Adrenal gland (tissue), 19 donors: ENCODE results near the gene IL18R1. TPM values are rescaled to one million over a fixed set of nuclear protein-coding genes. Genes with fewer than 3 reads are reported as not detected.

ENCODE experiments used
- DNase-seq, 7 donors: peaks; one replicate each; pipeline ENCODE4 v3.0.0-alpha.2; 2019 to 2020
- H3K27ac ChIP-seq, 5 donors: fragments of 200-600 bp; sonication (generic) in 4 of 5; 1 replicate in 3 of 5; 2 replicates in 2 of 5; pipeline versions ENCODE4 v1.5.1 to v1.8.0; 2016 to 2020; ENCODE audit warnings: mild to moderate bottlenecking in 1 of 5
- H3K27me3 ChIP-seq: fragments of 200-600 bp; 2 replicates; pipeline ENCODE4 v1.8.0; 2021
- H3K36me3 ChIP-seq, 2 donors: fragments of 200-600 bp; replicated peaks in 1 of 2; 1 replicate in 1 of 2; 2 replicates in 1 of 2; pipeline versions ENCODE4 v1.5.1 to v1.8.0; 2018 to 2022
- H3K4me1 ChIP-seq, 2 donors: fragments of 200-600 bp; replicated peaks in 1 of 2; 1 replicate in 1 of 2; 2 replicates in 1 of 2; pipeline versions ENCODE4 v1.5.1 to v1.8.0; 2018 to 2021
- H3K4me3 ChIP-seq, 4 donors: fragments of 200-600 bp; sonication (generic) in 3 of 4; one replicate each; pipeline ENCODE4 v1.5.1; 2016 to 2018
- H3K9me3 ChIP-seq, 3 donors: fragments of 200-600 bp; sonication (generic) in 1 of 3; replicated peaks in 1 of 3; 1 replicate in 2 of 3; 2 replicates in 1 of 3; pipeline versions ENCODE4 v1.5.1 to v1.8.0; 2016 to 2021
- POLR2A ChIP-seq, 2 donors: fragments of 450-650 bp; IDR thresholded peaks; one replicate each; pipeline ENCODE4 v1.6.1; 2017; ENCODE audit warnings: antibody characterized with exemption in 2 of 2, mild to moderate bottlenecking in 2 of 2, moderate library complexity in 1 of 2
- WGBS, 4 donors: extraction: QIAGEN DNeasy Blood & Tissue Kit in 2 of 4; methylation state at CpG; one replicate each; pipeline versions ENCODE4 v1.1.5 to v1.1.7; 2013 to 2017; 5-methylcytosine and 5-hydroxymethylcytosine counted together
- intact Hi-C, 2 donors: fragments of 100-400 bp; cut with DNase I; formaldehyde crosslinking; loops; one replicate each; pipeline versions ENCODE4 v1.14.1 to v1.15.0; 2022 to 2023
- long read RNA-seq, 10 donors: library from polyadenylated mRNA in 3 of 10; unstranded in 2 of 10; stranded (forward) in 1 of 10; transcript quantifications; one replicate each; pipeline ENCODE4 v2.0.0 and lab custom pipeline, GENCODE V29; 2021 to 2026
- polyA plus RNA-seq, 3 donors: library from polyadenylated mRNA; stranded (reverse); fragments of 200-250 nt in 2 of 3; fragments of 350-450 nt in 1 of 3; fragmentation: Illumina TruSeq in 1 of 3; extraction: RNeasy Lipid Tissue Mini Kit (QIAGEN cat#74804) in 1 of 3; gene quantifications; one replicate each; pipeline ENCODE4 v1.2.3, GENCODE V29; 2013 to 2014
- total RNA-seq, 9 donors: library from RNA; depleted of rRNA in 4 of 9; stranded (reverse); fragments of >200 nt in 4 of 9; fragments of 120-200 nt in 1 of 9; fragmentation: NEBNext Ultra II Directional in 1 of 9; extraction: Animal tissue kit (Norgen Biotek cat#: 25700) in 1 of 9; gene quantifications; one replicate each; pipeline versions ENCODE4 v1.1.0 to v1.2.4, GENCODE V29; 2013 to 2023
- TF ChIP-seq, protein P1 (sequence below), 6 experiments: fragments of 450-650 bp in 4 of 6; fragments of 200-600 bp in 2 of 6; sonication (generic) in 1 of 6; IDR thresholded peaks; 1 replicate in 5 of 6; 2 replicates in 1 of 6; pipeline versions ENCODE4 v1.5.1 to v1.8.0; 2016 to 2021; ENCODE audit warnings: antibody characterized with exemption in 6 of 6, mild to moderate bottlenecking in 2 of 6, moderate library complexity in 1 of 6
- donor health status: healthy with polysubstance abuse.
- donor health status: Bipolar disorder and iron deficiency.
- donor health status: DM: yes; HTN: yes; CAD: no.
- donor health status: DM: no; HTN: no; CAD: no.
- donor health status: DM: no; HTN: no; CAD: no.
- donor health status: DM: yes; HTN: yes; CAD: no.

IL18R1 gene, protein sequence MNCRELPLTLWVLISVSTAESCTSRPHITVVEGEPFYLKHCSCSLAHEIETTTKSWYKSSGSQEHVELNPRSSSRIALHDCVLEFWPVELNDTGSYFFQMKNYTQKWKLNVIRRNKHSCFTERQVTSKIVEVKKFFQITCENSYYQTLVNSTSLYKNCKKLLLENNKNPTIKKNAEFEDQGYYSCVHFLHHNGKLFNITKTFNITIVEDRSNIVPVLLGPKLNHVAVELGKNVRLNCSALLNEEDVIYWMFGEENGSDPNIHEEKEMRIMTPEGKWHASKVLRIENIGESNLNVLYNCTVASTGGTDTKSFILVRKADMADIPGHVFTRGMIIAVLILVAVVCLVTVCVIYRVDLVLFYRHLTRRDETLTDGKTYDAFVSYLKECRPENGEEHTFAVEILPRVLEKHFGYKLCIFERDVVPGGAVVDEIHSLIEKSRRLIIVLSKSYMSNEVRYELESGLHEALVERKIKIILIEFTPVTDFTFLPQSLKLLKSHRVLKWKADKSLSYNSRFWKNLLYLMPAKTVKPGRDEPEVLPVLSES
- 1 to 10 TPM; 1.2 to 5.5 (median 4.3) TPM for total RNA-seq
- polyA plus RNA-seq = 1 to 10 TPM; 2.3 to 3.1 (median 2.4) TPM
- long read RNA-seq, donor 1 = 0 reads
- long read RNA-seq, donor 2 = 0 reads
- long read RNA-seq, donor 3, partial matches to known transcripts = 0 of 1 reads
- long read RNA-seq, donor 3, other reads (novel, unspliced or antisense) = 0 of 1 reads
- long read RNA-seq, donor 4, partial matches to known transcripts = 0 of 1 reads
- long read RNA-seq, donor 4, other reads (novel, unspliced or antisense) = 1 of 1 reads
- long read RNA-seq, donor 5, partial matches to known transcripts = 0 of 3 reads
- long read RNA-seq, donor 5, other reads (novel, unspliced or antisense) = 3 of 3 reads
- long read RNA-seq, donor 6, partial matches to known transcripts = 1 of 3 reads
- long read RNA-seq, donor 6, other reads (novel, unspliced or antisense) = 2 of 3 reads
- long read RNA-seq, donor 7 = 0 reads
- long read RNA-seq, donor 8 = 0 reads
- long read RNA-seq, donor 9, partial matches to known transcripts = 0 of 1 reads
- long read RNA-seq, donor 9, other reads (novel, unspliced or antisense) = 0 of 1 reads
- long read RNA-seq, donor 10 = 0 reads

DNA sequence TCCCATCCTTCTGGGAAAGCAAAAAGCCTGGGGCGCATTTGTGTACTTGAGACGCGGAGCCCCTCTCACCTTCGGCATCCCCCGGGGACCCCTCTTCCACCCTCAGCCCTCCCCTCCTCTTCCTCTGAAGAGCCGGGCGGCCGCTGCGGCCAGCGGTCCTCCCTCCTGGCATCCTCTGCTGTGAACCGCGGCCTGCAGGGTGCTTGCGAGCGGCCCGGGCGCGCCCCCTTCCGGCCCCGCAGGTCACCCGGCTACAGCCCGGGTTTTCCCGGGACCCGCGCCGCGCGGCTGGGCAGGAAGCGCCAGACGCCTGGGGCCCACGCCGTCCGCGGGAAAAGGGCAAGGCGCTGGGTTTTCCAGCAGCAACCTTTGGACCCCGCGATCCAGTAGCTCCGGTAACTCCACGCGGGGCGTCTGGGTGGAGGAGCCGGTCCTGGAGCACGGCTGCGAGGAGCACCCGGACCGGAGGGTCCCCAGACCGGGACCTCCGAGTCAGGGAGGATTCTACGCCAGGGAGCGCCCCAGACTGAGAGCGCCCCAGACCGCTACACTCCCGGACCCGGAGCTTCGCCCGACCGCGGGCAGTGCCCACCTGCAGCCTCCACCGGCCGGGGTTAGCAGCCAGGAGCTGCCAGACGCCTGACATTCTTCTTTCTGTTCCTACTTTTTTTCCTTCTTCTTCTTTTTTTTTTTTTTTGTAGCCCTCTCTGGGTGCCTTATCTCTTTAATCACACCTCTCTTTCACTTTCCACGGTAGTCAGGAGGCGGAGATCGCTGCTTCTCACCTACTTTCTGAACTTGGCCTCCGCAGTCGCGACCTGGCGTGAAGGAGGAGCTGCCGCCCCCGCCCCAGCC is at the start of gene IL18R1:
Gene IL18R1, plus strand, starts transcription at position 271 of the 855 bp plus-strand sequence. CDS start 6,865 bp downstream, outside the sequence.
- Histone ChIP-seq H3K27ac (peak within 1 kb of the TSS in 3 of 5 donors; percentile 29 to 72 (median 44)), H3K4me3 (peak within 1 kb of the TSS in 3 of 4 donors; percentile 32 to 88 (median 36)), H3K4me1 (peaks cover 0 to 4% of the 10 kb centered on the region in 2 donors), H3K9me3 (no peaks in the 10 kb centered on the region), H3K27me3 (no peaks in the 10 kb centered on the region), H3K36me3 (no peaks in the 10 kb centered on the region)
- peak; percentile 64 to 81 (median 75) for DNase-seq
- intact Hi-C loops = loop anchor here (10.0 kb wide), 2 partner anchors 331 to 471 kb away; no protein-coding TSS in a partner anchor
- WGBS, 4 donors = 3 to 5% (median 4%) methylated on average over 48 to 69 of the region's 69 CpGs
- peak in 1 of 2 donors; percentile 21 for TF ChIP-seq POLR2A (IDR thresholded peaks at IDR 0.05)
- TF ChIP-seq, protein P1, sequence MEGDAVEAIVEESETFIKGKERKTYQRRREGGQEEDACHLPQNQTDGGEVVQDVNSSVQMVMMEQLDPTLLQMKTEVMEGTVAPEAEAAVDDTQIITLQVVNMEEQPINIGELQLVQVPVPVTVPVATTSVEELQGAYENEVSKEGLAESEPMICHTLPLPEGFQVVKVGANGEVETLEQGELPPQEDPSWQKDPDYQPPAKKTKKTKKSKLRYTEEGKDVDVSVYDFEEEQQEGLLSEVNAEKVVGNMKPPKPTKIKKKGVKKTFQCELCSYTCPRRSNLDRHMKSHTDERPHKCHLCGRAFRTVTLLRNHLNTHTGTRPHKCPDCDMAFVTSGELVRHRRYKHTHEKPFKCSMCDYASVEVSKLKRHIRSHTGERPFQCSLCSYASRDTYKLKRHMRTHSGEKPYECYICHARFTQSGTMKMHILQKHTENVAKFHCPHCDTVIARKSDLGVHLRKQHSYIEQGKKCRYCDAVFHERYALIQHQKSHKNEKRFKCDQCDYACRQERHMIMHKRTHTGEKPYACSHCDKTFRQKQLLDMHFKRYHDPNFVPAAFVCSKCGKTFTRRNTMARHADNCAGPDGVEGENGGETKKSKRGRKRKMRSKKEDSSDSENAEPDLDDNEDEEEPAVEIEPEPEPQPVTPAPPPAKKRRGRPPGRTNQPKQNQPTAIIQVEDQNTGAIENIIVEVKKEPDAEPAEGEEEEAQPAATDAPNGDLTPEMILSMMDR (IDR thresholded peaks at IDR 0.05) = peak; percentile 43 to 87 (median 68)

DNA sequence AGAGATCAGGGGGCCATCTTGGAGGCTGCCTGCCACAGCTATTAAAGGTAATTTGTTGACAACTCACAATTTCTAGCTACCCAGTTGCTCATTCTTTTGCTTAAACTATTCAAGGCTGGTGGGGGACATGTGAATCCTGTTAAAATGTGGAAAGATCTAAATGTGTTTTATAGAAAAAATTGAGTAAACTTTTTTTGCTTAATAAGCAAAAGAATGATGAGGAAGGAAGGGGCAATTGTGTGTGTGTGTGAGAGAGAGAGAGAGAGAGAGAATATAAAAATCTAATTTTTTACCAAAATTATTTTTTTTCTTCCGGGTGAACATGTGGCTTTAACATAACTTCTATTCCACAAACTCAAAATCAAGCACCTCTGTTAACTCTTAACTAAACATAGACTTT is 49.5 kb upstream of the IL18R1 start:
- intact Hi-C loops = no loop called here
- peak overlapping the region in 1 of 5 donors; percentile 50 for H3K27ac ChIP-seq
- 57 to 80% (median 71%) methylated on average over 1 of the region's 1 CpG for WGBS, 4 donors

DNA sequence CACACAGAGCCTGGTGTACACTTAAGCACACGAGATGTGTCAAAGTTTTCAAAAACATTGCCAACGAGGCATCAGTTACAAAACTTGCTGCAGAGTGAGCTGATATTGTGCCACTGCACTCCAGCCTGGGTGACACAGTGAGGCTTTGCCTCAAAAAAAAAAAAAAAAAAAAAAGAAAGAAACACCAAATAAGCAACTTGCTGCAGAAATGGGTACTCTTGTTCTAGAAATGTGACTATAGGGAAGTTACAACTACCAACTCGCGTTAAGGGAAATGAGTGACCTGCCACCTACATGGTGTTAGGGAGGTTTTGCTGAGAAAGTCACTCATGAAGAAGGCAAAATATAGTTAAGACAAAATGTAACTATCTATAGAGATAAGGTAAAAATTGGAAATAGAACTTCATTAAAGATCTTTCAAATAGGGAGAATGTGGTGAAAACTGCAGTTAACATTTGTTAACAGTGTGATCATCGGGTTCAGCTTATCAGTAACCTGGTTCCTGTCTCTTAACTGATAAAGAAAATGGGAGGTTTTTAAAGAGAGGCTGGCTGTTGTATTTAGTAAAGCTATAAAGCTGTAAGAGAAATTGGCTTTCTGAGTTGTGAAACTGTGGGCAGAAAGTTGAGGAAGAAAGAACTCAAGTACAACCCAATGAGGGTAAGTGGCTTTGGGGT is 44.5 kb upstream of the IL18R1 start, which contains the start of gene IL1RL1:
Gene IL1RL1, plus strand, starts transcription at position 600 of the 677 bp plus-strand sequence. CDS start 26,702 bp downstream, outside the sequence.
- no peak within 1 kb of the TSS for H3K4me3 ChIP-seq
- DNase-seq = no peak
- WGBS, 4 donors = 55 to 71% (median 62%) methylated on average over 5 of the region's 5 CpGs
- intact Hi-C loops = no loop called here
- H3K4me1 ChIP-seq = no peaks in the 10 kb centered on the region
- no peaks in the 10 kb centered on the region for H3K36me3 ChIP-seq
- H3K9me3 ChIP-seq = no peaks in the 10 kb centered on the region
- H3K27me3 ChIP-seq = no peaks in the 10 kb centered on the region
- H3K27ac ChIP-seq = no peak within 1 kb of the TSS
- no peak for TF ChIP-seq POLR2A (IDR thresholded peaks at IDR 0.05)
- TF ChIP-seq, protein P1 (IDR thresholded peaks at IDR 0.05) = no peak

More for the DNA sequence above, 49.5 kb upstream of the IL18R1 start:
- Histone ChIP-seq H3K4me3 (no peak overlapping the region), H3K9me3 (no peaks in the 10 kb centered on the region), H3K4me1 (no peaks in the 10 kb centered on the region), H3K27me3 (peaks cover 17% of the 10 kb centered on the region), H3K36me3 (no peaks in the 10 kb centered on the region)
- TF ChIP-seq, protein P1 (IDR thresholded peaks at IDR 0.05) = no peak
- no peak for TF ChIP-seq POLR2A (IDR thresholded peaks at IDR 0.05)
- no peak for DNase-seq
